ENCODE data around the gene TMEM53.
A peak's percentile ranks its signal among the peaks of the same experiment; 100 is the strongest.

TMEM53 gene

GRCh38 chr1:44646261-44647110 lies 27.8 kb downstream of the TMEM53 start:
- no peak for DNase-seq (ENCODE audit: low read depth)

GRCh38 chr1:44645476-44646244 lies 28.6 kb downstream of the TMEM53 start:
- DNase-seq (ENCODE audit: low read depth): no peak

GRCh38 chr1:44644806-44645205 lies 29.5 kb downstream of the TMEM53 start:
- no peak for DNase-seq (ENCODE audit: low read depth)

- DNase-seq (ENCODE audit: low read depth): no peak
Measured at GRCh38 chr1:44643721-44644334, 30.5 kb downstream of the TMEM53 start.

- no peak for DNase-seq (ENCODE audit: low read depth)
Measured at GRCh38 chr1:44642925-44643324, 31.4 kb downstream of the TMEM53 start.

DNA sequence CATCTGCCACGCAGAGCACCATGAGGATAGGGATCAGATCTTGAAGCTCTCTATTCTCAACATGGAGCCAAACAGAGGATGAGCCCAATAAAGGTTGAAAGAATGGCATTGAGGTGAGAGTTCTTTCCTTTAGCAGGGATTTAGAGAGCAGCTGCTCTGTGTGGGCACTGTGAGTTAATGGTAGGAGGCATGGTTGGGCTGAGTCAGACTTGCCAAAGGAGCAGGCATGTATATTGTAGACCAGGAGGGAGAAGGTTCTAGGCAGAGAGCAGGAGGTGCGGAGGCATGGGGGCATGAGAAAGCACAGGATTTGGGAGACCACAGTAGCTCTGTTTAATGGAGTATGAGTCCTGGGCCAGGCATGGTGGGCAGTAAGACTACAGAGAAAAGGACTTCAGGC lies 32.0 kb downstream of the TMEM53 start:
- DNase-seq (ENCODE audit: low read depth): no peak

GRCh38 chr1:44641126-44642102 lies 32.9 kb downstream of the TMEM53 start:
- DNase-seq (ENCODE audit: low read depth): no peak

- DNase-seq (ENCODE audit: low read depth): no peak
Measured at GRCh38 chr1:44640200-44640853, 34.0 kb downstream of the TMEM53 start.

- DNase-seq (ENCODE audit: low read depth): no peak
Measured at GRCh38 chr1:44637702-44638411, 36.4 kb downstream of the TMEM53 start.

DNA sequence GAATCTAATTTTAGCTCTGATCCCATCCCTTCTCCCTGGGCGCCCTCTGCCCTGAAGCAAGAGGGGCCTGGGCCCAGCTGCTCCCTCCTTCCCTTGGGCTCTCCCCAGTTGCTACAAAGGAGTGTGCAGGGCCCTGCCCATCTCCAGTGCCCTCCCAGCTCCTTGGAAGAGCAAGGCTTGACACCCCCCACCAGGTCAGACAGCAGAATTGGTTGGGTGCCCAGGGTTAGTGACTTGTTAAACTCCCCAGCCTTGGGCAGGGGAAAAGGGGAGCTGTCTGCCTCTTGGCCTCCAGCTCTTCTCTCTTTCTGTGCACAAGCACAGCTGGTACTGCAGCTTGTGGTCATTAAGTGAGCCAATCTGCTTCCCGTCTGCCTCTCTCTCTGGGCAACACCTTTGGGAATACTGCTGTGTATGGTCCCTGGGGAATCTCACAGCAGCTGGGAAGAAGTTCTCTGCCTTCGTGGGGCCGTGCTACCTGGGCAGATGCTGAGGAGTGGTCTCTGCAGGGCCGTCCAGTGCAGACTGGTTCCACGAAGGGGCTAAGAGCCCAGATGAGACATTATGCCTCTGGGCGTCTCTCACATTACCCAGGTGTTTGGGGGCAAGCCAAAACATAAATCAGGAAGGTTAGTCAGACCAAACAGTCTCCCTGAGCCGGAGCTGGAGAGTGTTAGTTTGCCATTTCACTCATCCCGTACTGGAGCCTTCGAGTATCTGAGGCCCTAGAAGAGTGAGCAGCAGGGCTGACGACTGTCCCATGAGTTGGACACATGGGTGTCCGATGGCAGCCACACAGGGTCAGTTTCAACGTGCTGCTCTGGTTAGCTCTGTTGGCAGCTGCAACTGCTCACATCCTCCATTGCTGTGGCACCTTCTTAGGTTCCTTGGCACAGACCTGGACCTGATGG lies 37.3 kb downstream of the TMEM53 start:
- DNase-seq (ENCODE audit: low read depth): no peak

DNA sequence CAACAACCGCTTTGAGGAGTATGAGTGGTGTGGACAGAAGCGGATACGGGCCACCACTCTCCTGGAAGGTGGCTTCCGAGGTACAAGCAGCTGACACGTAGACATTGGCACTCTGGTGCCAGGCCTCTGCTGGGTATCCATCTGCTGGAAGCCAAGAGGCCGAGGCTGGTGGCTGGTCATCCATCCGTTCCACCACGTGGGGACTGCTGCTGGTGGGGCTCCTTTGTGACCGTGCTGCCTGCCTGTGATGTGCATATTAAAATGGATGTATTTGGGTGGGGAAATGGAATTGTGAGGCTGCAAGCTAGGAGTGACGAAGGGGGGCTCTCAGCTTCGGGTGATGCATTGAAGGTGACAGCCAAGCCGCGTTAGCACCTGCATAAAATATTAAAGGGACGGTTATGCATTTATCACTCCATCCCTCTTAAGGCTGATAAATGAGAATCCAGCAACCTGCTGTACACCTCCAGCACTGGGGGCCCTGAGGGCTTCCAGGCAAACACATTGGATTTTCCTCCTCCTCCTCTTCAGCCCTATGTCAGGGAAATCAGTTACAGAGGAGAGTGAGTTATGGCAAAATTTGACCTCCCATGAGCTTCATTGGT lies 38.1 kb downstream of the TMEM53 start:
- no peak for DNase-seq (ENCODE audit: low read depth)

DNA sequence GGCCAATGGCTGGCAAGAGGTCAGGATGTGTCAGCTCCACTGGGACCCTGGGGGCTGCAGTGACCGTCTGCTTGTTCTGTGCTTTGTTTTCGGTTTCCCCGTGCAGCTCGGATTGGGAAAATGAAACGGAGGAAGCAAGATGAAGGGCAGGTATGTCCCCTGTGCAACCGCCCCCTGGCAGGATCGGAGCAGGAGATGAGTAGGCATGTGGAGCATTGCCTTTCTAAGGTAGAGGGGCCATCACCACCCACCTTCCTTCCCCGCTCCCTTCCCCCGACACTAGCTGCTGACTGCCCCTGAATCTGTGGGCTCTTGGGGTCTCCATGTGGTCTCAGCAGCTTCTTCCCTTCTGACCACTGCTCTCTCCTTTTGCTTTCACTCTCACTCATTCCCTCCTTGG lies 38.8 kb downstream of the TMEM53 start:
- no peak for DNase-seq (ENCODE audit: low read depth)

- DNase-seq (ENCODE audit: low read depth): no peak
Measured at GRCh38 chr1:44634606-44635189, 39.6 kb downstream of the TMEM53 start.

DNA sequence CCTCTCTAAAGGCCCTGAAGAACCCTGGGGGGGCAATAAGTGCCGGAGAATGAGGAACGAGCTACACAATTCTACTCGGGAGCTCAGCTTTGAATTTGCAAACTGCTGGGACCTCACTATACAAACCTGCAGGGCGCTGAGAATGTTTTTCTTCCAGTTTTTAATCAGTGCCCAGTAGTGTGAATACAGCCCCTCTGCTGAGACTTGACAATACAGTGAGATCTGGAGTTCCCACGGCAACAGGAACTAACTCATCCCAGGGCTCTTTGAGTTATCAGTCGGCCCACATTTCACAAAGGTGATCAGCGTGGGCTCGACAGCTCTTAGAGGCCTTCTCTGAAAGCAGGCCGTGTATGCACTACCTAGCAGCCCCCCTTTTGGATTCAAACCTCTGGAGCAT lies 41.7 kb downstream of the TMEM53 start:
- no peak for DNase-seq (ENCODE audit: low read depth)

DNA sequence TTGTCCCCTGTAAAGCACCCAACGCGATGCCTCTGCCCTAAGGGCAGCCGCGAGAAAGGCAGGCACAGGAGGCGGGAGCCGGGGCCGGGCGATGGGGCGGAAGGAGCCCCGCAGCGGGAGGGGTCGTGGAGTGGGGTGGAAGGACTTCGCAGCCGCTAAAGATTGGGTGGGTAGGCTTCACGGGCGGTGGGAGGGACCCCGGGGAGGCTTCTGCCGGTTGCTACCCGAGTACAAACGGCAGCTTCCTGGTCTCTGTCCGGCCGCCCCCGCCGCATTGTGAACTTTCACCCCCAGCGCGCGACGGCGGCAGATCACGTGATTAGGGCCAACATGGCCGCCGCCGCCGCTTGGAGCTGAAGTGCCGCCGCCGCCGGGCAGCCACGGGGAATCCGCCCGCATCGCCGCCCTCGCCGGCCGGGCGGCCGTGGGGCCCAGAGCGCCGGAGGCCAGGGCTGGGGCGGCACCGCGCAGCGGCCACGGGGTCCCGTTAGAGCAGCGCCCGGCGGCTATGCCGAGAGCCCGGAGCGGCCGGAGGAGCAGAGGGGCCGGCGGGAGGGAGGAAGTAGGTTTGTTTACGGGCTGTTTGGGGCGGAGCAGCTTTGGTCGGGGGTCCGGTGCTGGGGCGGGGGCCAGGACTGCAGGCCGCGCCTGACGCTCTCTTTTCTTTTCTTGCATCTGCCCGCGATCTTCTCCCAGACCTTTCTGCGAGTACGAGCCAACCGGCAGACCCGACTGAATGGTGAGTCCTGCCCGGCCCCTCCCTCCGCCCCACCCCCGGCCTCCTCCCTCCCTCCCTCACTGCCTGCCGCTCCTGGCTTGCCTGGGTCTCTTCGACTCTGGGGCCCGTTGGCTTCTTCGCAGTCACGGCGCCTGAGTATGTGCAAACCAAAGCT lies 42.4 kb downstream of the TMEM53 start:
- peak; percentile 88 for DNase-seq (ENCODE audit: low read depth)

- DNase-seq (ENCODE audit: low read depth): no peak
Measured at GRCh38 chr1:44631333-44631646, 43.0 kb downstream of the TMEM53 start.

GRCh38 chr1:44630116-44630515 lies 44.2 kb downstream of the TMEM53 start:
- DNase-seq (ENCODE audit: low read depth): no peak
